Neural progenitor cell (in vitro differentiated cells): ENCODE data around the gene HIGD1A.

ENCODE experiments used
- CTCF ChIP-seq: fragments of 200-600 bp; sonication (generic); IDR thresholded peaks from 2 replicates; pipeline ENCODE4 v1.5.1; 2017; ENCODE audit warnings: antibody characterized with exemption, mild to moderate bottlenecking
- EZH2 ChIP-seq: fragments of 200-600 bp; sonication (generic); IDR thresholded peaks from 2 replicates; pipeline ENCODE4 v1.6.1; 2017; ENCODE audit warnings: antibody characterized with exemption, mild to moderate bottlenecking, moderate library complexity
- EZH2phosphoT487 ChIP-seq: fragments of 200-600 bp; sonication (generic); IDR thresholded peaks from 2 replicates; pipeline ENCODE4 v1.6.1; 2017; ENCODE audit warnings: antibody characterized with exemption

GRCh38 chr3:42769477-42770131, 34.7 kb downstream of the HIGD1A start:
- no peak for TF ChIP-seq EZH2phosphoT487
- no peak for TF ChIP-seq CTCF
- TF ChIP-seq EZH2, result no peak
